HG03457 (cell line): ENCODE results near the gene CLNK.

Experiments
- ATAC-seq: cut with Tn5 transposase; IDR thresholded peaks from one replicate; pipeline ENCODE4 v1.9.1; 2021; ENCODE audit warnings: moderate number of reproducible peaks; ENCODE audit not compliant: unreplicated experiment

Gene CLNK, protein sequence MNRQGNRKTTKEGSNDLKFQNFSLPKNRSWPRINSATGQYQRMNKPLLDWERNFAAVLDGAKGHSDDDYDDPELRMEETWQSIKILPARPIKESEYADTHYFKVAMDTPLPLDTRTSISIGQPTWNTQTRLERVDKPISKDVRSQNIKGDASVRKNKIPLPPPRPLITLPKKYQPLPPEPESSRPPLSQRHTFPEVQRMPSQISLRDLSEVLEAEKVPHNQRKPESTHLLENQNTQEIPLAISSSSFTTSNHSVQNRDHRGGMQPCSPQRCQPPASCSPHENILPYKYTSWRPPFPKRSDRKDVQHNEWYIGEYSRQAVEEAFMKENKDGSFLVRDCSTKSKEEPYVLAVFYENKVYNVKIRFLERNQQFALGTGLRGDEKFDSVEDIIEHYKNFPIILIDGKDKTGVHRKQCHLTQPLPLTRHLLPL

DNA sequence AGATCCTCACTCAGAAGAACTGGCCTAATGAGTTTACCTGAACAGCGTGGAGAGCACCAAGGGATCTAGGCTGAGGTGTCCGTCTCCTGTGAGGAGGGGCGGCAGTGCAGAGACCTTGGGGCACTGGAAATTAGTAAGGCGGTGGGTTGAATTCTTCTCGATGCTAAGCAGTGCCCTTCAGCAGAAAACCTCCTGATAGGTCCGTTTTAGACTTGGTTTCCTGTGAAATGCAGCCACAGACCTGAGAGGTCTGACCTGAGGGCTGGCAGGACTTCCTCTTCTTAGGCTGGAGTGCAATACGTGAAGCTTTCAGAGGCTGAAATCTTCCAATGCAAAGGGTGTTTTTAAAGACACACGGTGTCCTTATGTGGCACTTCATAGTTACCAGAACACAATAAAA lies at the start of gene CLNK:
CLNK (minus strand) TSS at position 138 of the 400 bp plus-strand sequence. CDS start 16,899 bp downstream, outside the sequence.
- ATAC-seq = peak; percentile 92

DNA sequence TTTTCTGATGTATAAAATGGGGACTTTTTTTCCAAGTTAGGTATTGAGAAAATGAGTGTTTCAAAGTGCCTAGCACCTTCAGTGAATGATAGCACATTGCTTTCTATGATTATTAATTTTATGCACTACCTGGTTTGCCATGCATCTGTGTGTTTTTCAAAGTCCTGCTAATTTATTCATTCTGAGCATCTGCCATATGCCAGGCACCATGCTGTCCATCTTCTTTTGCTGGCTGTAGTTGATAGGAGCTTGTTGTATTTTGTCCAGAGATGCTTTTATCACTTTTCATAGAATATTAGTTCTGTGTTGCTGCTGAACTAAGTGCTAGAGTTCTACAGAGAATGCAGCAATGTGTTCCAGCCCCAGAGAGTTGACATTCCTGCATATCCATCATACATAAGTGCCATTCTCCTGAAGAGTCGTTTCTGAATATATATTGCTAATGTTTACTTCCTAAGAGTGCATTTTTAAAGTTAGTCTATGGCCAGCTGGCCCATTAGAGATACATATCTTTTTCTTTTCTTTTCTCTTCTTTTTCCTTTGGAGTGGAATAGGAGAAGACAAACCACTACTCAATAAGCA lies 49.0 kb upstream of the CLNK start:
- ATAC-seq = no peak

- no peak for ATAC-seq
These were observed 48.4 kb upstream of the CLNK start for GRCh38 chr4:10732914-10733415.

DNA sequence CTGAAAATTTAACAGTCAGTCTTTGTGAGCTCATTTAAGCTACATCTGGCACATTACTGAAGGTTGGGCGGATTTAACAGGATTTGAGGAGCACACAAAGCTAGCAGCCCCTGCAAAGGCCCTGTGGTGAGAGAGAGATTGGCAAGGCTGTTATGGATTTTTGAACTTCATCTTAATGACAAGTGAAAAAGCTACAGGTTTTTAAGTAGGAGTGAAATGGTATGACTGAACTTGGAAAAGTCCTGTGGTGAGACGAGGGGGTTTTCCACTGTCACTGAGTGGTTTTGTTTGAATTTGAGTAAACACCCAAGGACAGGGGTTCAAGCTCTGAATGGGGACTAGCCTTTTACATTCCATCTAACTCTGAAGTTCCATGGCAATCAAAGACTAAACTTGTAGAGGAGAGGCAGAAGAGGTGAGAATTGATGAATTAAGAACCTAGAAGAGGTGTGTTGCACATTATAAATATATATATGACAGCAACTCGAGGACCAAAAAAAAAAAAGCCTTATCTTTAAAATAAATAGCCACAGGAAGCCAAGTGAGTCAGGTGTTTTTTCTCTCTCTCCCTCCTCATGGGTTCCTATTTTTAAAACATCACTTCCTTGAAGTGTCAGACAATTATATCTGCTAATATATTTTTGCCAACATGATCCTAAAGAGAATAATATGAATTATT lies 47.8 kb upstream of the CLNK start:
- no peak for ATAC-seq

GRCh38 chr4:10731690-10732089 lies 47.1 kb upstream of the CLNK start:
- no peak for ATAC-seq

DNA sequence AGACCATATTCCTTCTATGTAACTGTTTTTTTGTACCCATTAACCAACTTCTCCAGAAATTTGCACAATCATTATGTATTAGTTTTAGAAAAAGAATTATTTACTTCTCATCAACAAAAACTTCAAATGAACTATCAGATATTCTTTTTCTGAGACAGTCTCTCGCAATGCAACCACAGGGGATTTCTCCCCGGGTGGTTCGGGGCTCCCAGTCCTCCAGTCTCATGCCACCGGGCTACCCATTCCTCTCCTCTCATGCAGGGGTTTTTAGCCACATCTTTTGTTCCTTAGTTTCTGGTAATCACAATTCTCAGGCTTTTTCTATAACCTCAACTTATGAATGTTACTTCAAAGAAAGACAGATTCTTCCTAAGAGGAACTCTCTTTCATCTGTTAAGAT lies 46.6 kb upstream of the CLNK start:
- no peak for ATAC-seq

GRCh38 chr4:10730590-10730989 lies 46.0 kb upstream of the CLNK start:
- ATAC-seq = peak; percentile 49

DNA sequence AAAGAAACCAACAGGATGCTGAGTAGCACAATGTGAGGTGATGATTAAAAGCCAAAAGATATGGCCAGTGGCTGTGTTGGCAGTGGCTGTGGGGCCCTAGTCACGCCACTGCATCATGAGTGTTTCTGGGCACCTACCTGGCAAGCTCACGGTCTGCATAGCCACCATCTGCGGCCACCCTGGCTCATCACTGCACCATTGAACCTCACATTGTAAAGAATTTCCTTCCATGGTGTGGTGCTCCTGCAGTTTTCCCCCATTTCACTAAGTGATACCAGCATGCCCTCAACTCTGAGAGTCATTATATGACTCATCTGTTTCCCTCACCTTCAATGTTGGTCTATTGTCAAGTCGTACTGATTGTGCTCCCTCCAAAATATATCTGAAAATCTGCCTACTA lies 45.5 kb upstream of the CLNK start:
- ATAC-seq = peak; percentile 25

DNA sequence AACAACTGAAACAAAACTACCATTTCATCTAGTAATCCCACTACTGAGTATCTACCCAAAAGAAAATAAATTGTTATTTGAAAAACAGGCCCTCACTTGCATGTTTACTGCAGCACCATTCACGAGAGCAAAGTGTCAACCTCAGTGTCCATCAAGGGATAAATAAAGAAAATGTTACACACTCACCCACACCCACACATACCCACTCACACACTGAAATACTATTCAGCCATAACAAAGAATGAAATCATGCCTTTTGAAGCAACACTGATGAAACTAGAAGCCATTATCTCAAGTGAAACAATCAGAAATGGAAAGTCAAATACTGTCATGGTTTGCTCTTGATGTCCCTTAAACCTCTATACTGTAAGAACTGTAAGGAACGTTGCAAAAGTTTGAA lies 44.8 kb upstream of the CLNK start:
- ATAC-seq = no peak

GRCh38 chr4:10728016-10728415 lies 43.4 kb upstream of the CLNK start:
- ATAC-seq = no peak

GRCh38 chr4:10727140-10727880 lies 42.7 kb upstream of the CLNK start:
- no peak for ATAC-seq

GRCh38 chr4:10722957-10723356 lies 38.4 kb upstream of the CLNK start:
- ATAC-seq = peak; percentile 91

- ATAC-seq = no peak
These were observed 37.0 kb upstream of the CLNK start for GRCh38 chr4:10721616-10722015.

DNA sequence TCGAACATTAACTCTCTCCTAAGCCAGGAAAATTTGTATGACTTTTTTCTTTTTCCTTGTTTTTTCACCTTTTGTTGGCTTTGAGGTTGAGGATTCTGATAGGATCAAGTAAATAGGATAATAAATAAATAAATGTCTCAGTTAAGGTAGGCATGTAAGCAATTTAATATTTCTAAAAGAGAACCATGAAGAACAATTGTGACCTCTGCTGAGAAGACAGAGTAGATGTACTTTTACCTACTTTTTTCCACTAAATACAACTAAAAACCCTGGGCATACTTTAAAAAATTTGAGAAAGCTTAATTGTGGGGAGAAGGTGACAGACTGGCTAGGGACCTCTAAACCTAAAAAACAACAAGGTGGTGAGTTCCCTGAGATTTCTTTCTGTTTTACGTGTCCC lies 31.6 kb upstream of the CLNK start:
- ATAC-seq = no peak

DNA sequence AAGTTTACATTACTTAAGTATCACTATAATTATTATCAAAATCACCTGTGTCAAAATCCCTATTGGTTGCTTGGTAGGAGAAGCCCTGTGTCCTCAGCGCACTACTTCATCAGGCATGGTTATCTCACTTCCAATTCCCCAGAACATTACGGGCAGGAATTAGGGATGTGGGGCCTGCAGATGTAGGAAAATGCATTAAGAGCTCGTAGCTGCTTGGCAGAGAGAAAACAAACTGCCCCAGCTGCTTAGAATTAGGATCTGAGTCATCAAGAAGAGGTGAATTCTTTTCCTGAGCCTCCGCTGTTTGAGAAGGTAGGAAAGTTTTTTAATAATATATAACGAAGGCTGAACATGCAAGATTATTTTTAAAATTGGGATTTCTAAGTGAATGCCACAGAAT lies 31.1 kb upstream of the CLNK start:
- no peak for ATAC-seq

DNA sequence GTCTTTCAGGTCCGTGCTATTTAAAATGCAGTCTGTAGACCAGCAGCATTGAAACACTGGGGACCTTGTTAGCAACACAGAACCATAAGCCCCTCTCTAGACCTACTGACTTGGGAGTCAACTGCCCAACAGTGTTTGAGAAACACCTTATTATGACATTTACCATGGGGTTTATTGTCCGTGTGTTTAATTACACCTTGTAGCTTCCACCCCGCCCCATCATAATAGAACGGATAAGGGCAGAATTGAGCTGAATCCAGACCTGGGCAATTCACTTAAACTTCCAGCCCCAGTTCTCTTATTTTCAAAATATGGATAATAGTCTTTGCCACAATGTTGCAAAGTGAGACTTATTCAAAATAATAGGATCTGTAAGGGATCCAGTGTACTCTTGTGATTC lies 30.6 kb upstream of the CLNK start:
- no peak for ATAC-seq

- ATAC-seq = no peak
These were observed 29.0 kb upstream of the CLNK start for GRCh38 chr4:10713591-10713990.

- no peak for ATAC-seq
These were observed 21.7 kb upstream of the CLNK start for GRCh38 chr4:10706236-10706635.

DNA sequence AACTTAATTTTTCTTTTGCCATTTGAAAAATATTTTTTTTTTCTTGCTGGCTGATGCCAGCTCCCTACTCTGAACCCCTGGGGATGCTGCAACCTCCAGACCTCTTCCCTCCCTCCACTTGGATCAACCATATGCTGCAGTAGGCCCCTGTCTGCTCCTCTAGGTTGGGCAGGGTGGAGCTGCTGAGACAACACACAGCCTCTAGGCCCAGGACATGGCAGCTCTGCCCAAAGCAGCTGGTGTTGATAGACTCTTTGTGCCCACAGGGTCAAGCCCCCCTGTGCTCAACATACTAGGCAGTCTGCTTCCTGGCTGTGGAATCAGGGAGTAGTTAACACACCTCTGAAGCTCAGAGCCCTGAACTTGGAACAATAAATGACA lies 19.9 kb upstream of the CLNK start:
- ATAC-seq = no peak

DNA sequence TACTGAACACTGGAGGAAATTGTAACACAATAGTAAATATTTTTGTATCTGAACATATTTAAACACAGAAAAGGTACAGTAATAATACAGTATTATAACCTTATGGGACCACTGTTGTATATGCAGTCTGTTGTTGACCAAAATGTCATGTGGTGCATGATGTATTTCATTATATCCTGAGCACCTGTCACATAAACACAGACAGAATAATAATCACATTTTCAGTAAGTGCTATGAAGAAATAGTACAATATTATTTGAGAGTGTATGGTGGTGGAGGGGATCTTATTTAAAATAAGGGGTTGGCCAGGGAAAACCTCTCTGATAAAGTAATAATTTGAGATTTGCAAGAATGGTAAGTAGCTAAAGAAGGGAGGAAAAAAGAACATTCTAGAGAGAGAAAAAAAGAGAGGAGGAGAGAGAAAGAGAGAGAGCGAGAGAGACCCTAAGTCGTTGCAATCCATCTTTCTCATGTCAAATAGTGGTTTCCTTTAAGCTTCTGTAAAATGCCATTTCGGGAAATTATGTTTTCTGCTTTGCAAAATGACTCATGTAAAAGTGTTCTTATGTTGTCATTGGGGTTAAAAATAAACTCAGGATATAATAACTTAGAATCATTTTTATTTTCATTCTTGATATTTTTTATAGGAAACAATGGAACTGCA lies 19.3 kb upstream of the CLNK start:
- ATAC-seq = no peak

DNA sequence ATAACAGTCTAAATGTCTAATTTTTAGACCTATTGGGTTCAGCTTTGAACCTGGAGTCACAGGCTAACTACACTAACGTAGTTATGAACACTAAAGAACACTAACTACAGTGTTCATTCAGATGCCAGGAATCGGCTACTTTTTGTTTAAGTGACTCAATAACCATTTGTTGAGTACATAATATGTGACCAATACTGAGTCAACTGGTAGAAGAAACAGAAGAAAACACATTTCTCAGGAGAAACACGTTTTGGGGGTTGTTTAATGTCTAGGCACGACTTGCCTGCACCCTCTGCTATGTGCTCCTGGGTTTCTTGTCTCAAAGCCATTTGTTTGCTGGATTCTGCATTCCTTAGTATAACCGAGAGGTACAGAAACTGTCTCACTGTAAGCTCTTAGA lies 18.6 kb upstream of the CLNK start:
- no peak for ATAC-seq
